ENCODE measurements around the gene DFFB. TPM values are rescaled to one million over a fixed set of nuclear protein-coding genes. Genes with fewer than 3 reads are reported as not detected.

Gene DFFB
- total and polyA plus RNA-seq, 9 of the 15 experiments (the other 6 are each of a cell fraction or from before 2014, with no cell fraction given): 2.3 to 15.8 (median 11.5) TPM

- ATAC-seq: no peak
- no peak for FAIRE-seq
- ChIA-PET CTCF (ENCODE audit: low intra/inter-chr PET ratio) (no interaction called here), POLR2A (interaction anchor here (0.6 to 1.2 kb wide), 2 partner anchors 12 to 442 kb away, joined by 3 to 4 read pairs; no protein-coding TSS in a partner anchor)
- Histone ChIP-seq H4K20me1 (replicated peaks; ENCODE audit: control insufficient read depth, insufficient read depth, low read length) (0 out of 2 replicates have a peak, but pooled peaks cover 4% of the 10 kb centered on the region), H3K9me3 (replicated peaks; ENCODE audit: control insufficient read depth, insufficient read depth, low read depth, low read length) (0 out of 2 replicates have a peak, but pooled peaks cover 2% of the 10 kb centered on the region), H3K36me3 (ENCODE audit: control insufficient read depth, insufficient read depth, low read length) (no peaks in the 10 kb centered on the region), H3K9ac (ENCODE audit: insufficient read depth in 1 of 2, low read depth in 2 of 2, low read length in 2 of 2) (no peak overlapping the region), H3K4me2 (ENCODE audit: insufficient read depth, low read length) (no peak overlapping the region), H2AFZ (ENCODE audit: low read depth, low read length) (no peak overlapping the region), H3K9me1 (ENCODE audit: control insufficient read depth, insufficient read depth, low read length) (no peaks in the 10 kb centered on the region), H3K27me3 (ENCODE audit: control insufficient read depth in 2 of 2, insufficient read depth in 2 of 2, low read length in 2 of 2) (peaks cover 31 to 64% of the 10 kb centered on the region in 2 experiments), H3K4me3 (no peak overlapping the region), H3K79me2 (ENCODE audit: control insufficient read depth, insufficient read depth, low read length) (no peaks in the 10 kb centered on the region), H3K4me1 (replicated peaks in 1 of 2; ENCODE audit: control insufficient read depth in 2 of 2, insufficient read depth in 2 of 2, low read length in 2 of 2) (peaks cover 0 to 4% of the 10 kb centered on the region in 2 experiments; a peak in 2 of 5 replicates), H3K27ac (ENCODE audit: extremely low read depth, low read depth, low read length) (no peak overlapping the region)
- intact Hi-C loops (cut with micrococcal nuclease): loop anchor here (10.0 kb wide), 1 partner anchor 1825 kb away; no protein-coding TSS in a partner anchor
- no peak for DNase-seq (ENCODE audit: extremely low read depth in 1 of 4, low spot score in 3 of 4)
- no TSS peak for BruUV-seq (replicated peaks)
- TF ChIP-seq SMAD3 (CRISPR knock-in tag; conservative IDR thresholded peaks at IDR 0.05) (no peak), ELF2 (CRISPR knock-in tag; IDR thresholded peaks at IDR 0.05) (no peak), CBX1 (IDR thresholded peaks at IDR 0.05; ENCODE audit: low read depth) (no peak), ZNF518B (CRISPR knock-in tag; IDR thresholded peaks at IDR 0.05) (no peak), DDX20 (tag; IDR thresholded peaks at IDR 0.05; ENCODE audit: low read depth) (no peak), CSDE1 (IDR thresholded peaks at IDR 0.05) (no peak), ATF7 (IDR thresholded peaks at IDR 0.05) (no peak), L3MBTL2 (IDR thresholded peaks at IDR 0.05) (no peak), SAFB2 (IDR thresholded peaks at IDR 0.05; ENCODE audit: borderline replicate concordance, low read depth, low read length, severe bottlenecking) (no peak), KAT2B (IDR thresholded peaks at IDR 0.05; ENCODE audit: low read depth, low read length) (no peak)
- TF ChIP-seq, protein P1, sequence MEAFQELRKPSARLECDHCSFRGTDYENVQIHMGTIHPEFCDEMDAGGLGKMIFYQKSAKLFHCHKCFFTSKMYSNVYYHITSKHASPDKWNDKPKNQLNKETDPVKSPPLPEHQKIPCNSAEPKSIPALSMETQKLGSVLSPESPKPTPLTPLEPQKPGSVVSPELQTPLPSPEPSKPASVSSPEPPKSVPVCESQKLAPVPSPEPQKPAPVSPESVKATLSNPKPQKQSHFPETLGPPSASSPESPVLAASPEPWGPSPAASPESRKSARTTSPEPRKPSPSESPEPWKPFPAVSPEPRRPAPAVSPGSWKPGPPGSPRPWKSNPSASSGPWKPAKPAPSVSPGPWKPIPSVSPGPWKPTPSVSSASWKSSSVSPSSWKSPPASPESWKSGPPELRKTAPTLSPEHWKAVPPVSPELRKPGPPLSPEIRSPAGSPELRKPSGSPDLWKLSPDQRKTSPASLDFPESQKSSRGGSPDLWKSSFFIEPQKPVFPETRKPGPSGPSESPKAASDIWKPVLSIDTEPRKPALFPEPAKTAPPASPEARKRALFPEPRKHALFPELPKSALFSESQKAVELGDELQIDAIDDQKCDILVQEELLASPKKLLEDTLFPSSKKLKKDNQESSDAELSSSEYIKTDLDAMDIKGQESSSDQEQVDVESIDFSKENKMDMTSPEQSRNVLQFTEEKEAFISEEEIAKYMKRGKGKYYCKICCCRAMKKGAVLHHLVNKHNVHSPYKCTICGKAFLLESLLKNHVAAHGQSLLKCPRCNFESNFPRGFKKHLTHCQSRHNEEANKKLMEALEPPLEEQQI (IDR thresholded peaks at IDR 0.05): no peak
- 0% methylated on average over 3 of the region's 5 CpGs for WGBS (ENCODE audit: insufficient coverage, low coverage, missing lambda C conversion rate)
- in situ Hi-C loops (cut with MboI): no loop called here
These were observed 62.4 kb downstream of the DFFB start for GRCh38 chr1:3919706-3920105.

All from K562 (cell line).